Smooth muscle cell (in vitro differentiated cells): Measurements from ENCODE around the gene KCNA10. TPM values are rescaled to one million over a fixed set of nuclear protein-coding genes. Genes with fewer than 3 reads are reported as not detected.

Source experiments
- DNase-seq: peaks from one replicate; lab custom pipeline; 2025; ENCODE audit not compliant: unreplicated experiment; lab: John Stamatoyannopoulos, UW
- H2AFZ ChIP-seq: fragments of 200-600 bp; sonication (generic); 2 replicates; pipeline ENCODE4 v1.6.0; 2016; ENCODE audit warnings: antibody characterized with exemption, low read depth, mild to moderate bottlenecking
- H3F3A ChIP-seq: fragments of 200-600 bp; sonication (generic); 2 replicates; pipeline ENCODE4 v1.6.0; 2017; ENCODE audit warnings: antibody characterized with exemption, low read depth
- H3K27ac ChIP-seq: fragments of 200-600 bp; sonication (generic); 2 replicates; pipeline ENCODE4 v1.5.1; 2016; ENCODE audit warnings: low read depth, mild to moderate bottlenecking
- H3K27me3 ChIP-seq: fragments of 200-600 bp; sonication (generic); 2 replicates; pipeline ENCODE4 v1.6.1; 2016; ENCODE audit warnings: low read depth, mild to moderate bottlenecking
- H3K36me3 ChIP-seq: fragments of 200-600 bp; sonication (generic); 2 replicates; pipeline ENCODE4 v1.5.1; 2016; ENCODE audit warnings: low read depth
- H3K4me1 ChIP-seq: fragments of 200-600 bp; sonication (generic); 2 replicates; pipeline ENCODE4 v1.5.1; 2016; ENCODE audit warnings: low read depth
- H3K4me2 ChIP-seq: fragments of 200-600 bp; sonication (generic); 2 replicates; pipeline ENCODE4 v1.6.0; 2016; ENCODE audit warnings: mild to moderate bottlenecking
- H3K4me3 ChIP-seq: fragments of 200-600 bp; sonication (generic); 2 replicates; pipeline ENCODE4 v1.5.1; 2016; ENCODE audit warnings: mild to moderate bottlenecking
- H3K79me2 ChIP-seq: fragments of 200-600 bp; sonication (generic); 2 replicates; pipeline ENCODE4 v1.6.0; 2016; ENCODE audit warnings: low read depth, mild to moderate bottlenecking
- H3K9ac ChIP-seq: fragments of 200-600 bp; sonication (generic); 2 replicates; pipeline ENCODE4 v1.6.0; 2016; ENCODE audit warnings: low read depth
- H3K9me3 ChIP-seq: fragments of 200-600 bp; sonication (generic); replicated peaks from 2 replicates; pipeline ENCODE4 v1.5.1; 2016; ENCODE audit warnings: low read depth
- H4K20me1 ChIP-seq: fragments of 200-600 bp; sonication (generic); 2 replicates; pipeline ENCODE4 v1.6.0; 2016; ENCODE audit warnings: low read depth
- CTCF ChIP-seq: fragments of 200-600 bp; sonication (generic); IDR thresholded peaks from 2 replicates; pipeline ENCODE4 v1.5.1; 2017; ENCODE audit warnings: borderline replicate concordance, mild to moderate bottlenecking, antibody characterized with exemption; ENCODE audit not compliant: insufficient read depth, poor library complexity, severe bottlenecking
- WGBS: methylation state at CpG from one replicate; pipeline ENCODE4 v1.1.7; 2016; ENCODE audit warnings: low lambda C conversion rate; 5-methylcytosine and 5-hydroxymethylcytosine counted together
- polyA plus RNA-seq: library from polyadenylated mRNA; unstranded; fragments of >200 nt; fragmentation: Nextera tagmentation; extraction: Ambion mirVana; gene quantifications from 2 replicates; pipeline ENCODE4 v1.2.1, GENCODE V29; 2016
- total RNA-seq: library from RNA; depleted of rRNA; stranded (reverse); fragments of >200 nt; gene quantifications from 2 replicates; pipeline ENCODE4 v1.2.3, GENCODE V29; 2014

Gene KCNA10
- total and polyA plus RNA-seq, 2 experiments from 2014 or later, result not detected

- Histone ChIP-seq H3K4me3 (no peak overlapping the region), H3K9me3 (no peaks in the 10 kb centered on the region), H3K27ac (no peak overlapping the region), H3K79me2 (no peaks in the 10 kb centered on the region), H2AFZ (no peak overlapping the region), H3K9ac (no peak overlapping the region), H3K36me3 (no peaks in the 10 kb centered on the region), H3K4me2 (peak overlapping the region; percentile 49), H3K27me3 (no peaks in the 10 kb centered on the region), H3F3A (no peaks in the 10 kb centered on the region), H3K4me1 (peaks cover 4% of the 10 kb centered on the region), H4K20me1 (no peaks in the 10 kb centered on the region)
- 69% methylated on average over 18 of the region's 18 CpGs for WGBS
- no peak for TF ChIP-seq CTCF
- no peak for DNase-seq
These were observed 36.2 kb downstream of the KCNA10 start for GRCh38 chr1:110482662-110483307.

- Histone ChIP-seq H3K9me3 (no peaks in the 10 kb centered on the region), H3K36me3 (no peaks in the 10 kb centered on the region), H2AFZ (peak overlapping the region; percentile 90), H3K4me3 (no peak overlapping the region), H3F3A (no peaks in the 10 kb centered on the region), H3K27me3 (no peaks in the 10 kb centered on the region), H3K4me2 (peak overlapping the region; percentile 49), H3K4me1 (peaks cover 4% of the 10 kb centered on the region), H4K20me1 (no peaks in the 10 kb centered on the region), H3K27ac (peak overlapping the region; percentile 21), H3K79me2 (no peaks in the 10 kb centered on the region), H3K9ac (no peak overlapping the region)
- 35% methylated on average over 12 of the region's 12 CpGs for WGBS
- DNase-seq, result no peak
- no peak for TF ChIP-seq CTCF
These were observed 36.9 kb downstream of the KCNA10 start for GRCh38 chr1:110481968-110482623.

- Histone ChIP-seq H3K9me3 (no peaks in the 10 kb centered on the region), H4K20me1 (no peaks in the 10 kb centered on the region), H3K4me2 (no peak overlapping the region), H3K36me3 (no peaks in the 10 kb centered on the region), H3K4me3 (no peak overlapping the region), H2AFZ (no peak overlapping the region), H3K79me2 (no peaks in the 10 kb centered on the region), H3K4me1 (peaks cover 4% of the 10 kb centered on the region), H3K27me3 (no peaks in the 10 kb centered on the region), H3K9ac (no peak overlapping the region), H3K27ac (no peak overlapping the region), H3F3A (peaks cover 8% of the 10 kb centered on the region)
- DNase-seq, result no peak
- no peak for TF ChIP-seq CTCF
- WGBS, result 60% methylated on average over 4 of the region's 4 CpGs
These were observed 38.4 kb downstream of the KCNA10 start for GRCh38 chr1:110480356-110481096.
